Pancreas (tissue), 10 donors: ENCODE measurements around the gene ACO2. TPM values are rescaled to one million over a fixed set of nuclear protein-coding genes. Genes with fewer than 3 reads are reported as not detected.

Experiments used
- ATAC-seq, 4 donors: fragments of 200-7000 bp; cut with Tn5 transposase; one replicate each; pipeline versions ENCODE4 v1.8.0 to v1.9.1; 2020; ENCODE audit warnings: mild to moderate bottlenecking in 4 of 4, moderate library complexity in 4 of 4
- DNase-seq, 6 donors: peaks; one replicate each; pipeline ENCODE4 v3.0.0-alpha.2; 2020
- FAIRE-seq: peaks from 2 replicates; lab custom pipeline; 2012; peaks lifted over from hg19 to GRCh38; lab: Jason Lieb, UNC
- H3K27ac ChIP-seq, 4 donors: fragments of 200-600 bp; sonication (generic); 1 replicate in 3 of 4; 2 replicates in 1 of 4; pipeline versions ENCODE4 v1.5.0 to v1.8.0; 2020
- H3K27me3 ChIP-seq, 4 donors: fragments of 200-600 bp; one replicate each; pipeline ENCODE4 v1.8.0; 2021
- H3K36me3 ChIP-seq, 3 donors: fragments of 200-600 bp; sonication (generic) in 1 of 3; one replicate each; pipeline versions ENCODE4 v1.5.0 to v1.8.0; 2020 to 2021
- H3K4me1 ChIP-seq, 3 donors: fragments of 200-600 bp; one replicate each; pipeline ENCODE4 v1.8.0; 2021
- H3K4me3 ChIP-seq, 4 donors: fragments of 200-600 bp; sonication (generic) in 2 of 4; one replicate each; pipeline versions ENCODE4 v1.5.0 to v1.8.0; 2020 to 2021
- H3K9me3 ChIP-seq, 4 donors: fragments of 200-600 bp; one replicate each; pipeline ENCODE4 v1.8.0; 2021
- WGBS, 2 donors: extraction: QIAGEN DNeasy Blood & Tissue Kit; methylation state at CpG; one replicate each; pipeline ENCODE4 v1.1.7; 2013; 5-methylcytosine and 5-hydroxymethylcytosine counted together
- intact Hi-C, 3 donors: fragments of 100-400 bp; cut with DNase I; formaldehyde crosslinking; loops; one replicate each; pipeline versions ENCODE4 v1.11.1 to v1.14.2; 2022
- polyA plus RNA-seq, 2 donors: library from polyadenylated mRNA; stranded (reverse); fragments of 200-250 nt; gene quantifications; one replicate each; pipeline ENCODE4 v1.2.3, GENCODE V29; 2013
- total RNA-seq, 6 donors: library from RNA; stranded (reverse); fragmentation: NEBNext Ultra II Directional in 4 of 6; extraction: Animal tissue kit (Norgen Biotek cat#: 25700) in 4 of 6; gene quantifications; one replicate each; pipeline versions ENCODE4 v1.2.1 to v1.2.4, GENCODE V29; 2021 to 2023
- TF ChIP-seq, protein P1 (sequence below), 4 donors: fragments of 200-600 bp; sonication (generic) in 3 of 4; IDR thresholded peaks; one replicate each; pipeline versions ENCODE4 v1.5.0 to v1.8.0; 2021; ENCODE audit warnings: antibody characterized with exemption in 4 of 4
- donor health status: healthy with polysubstance abuse.
- donor health status: DM: no; HTN: no; CAD: no; lungs with moderate emphysema.
- donor health status: DM: no; HTN: no; CAD: no.
- donor health status: control.
- donor health status: control.
- donor health status: Bipolar disorder and iron deficiency.
- donor health status: DM: yes; HTN: yes; CAD: no.
- donor health status: DM: no; HTN: no; CAD: no.
- donor health status: DM: no; HTN: no; CAD: no.
- donor health status: DM: yes; HTN: yes; CAD: no.

The ACO2 gene
- total and polyA plus RNA-seq, 8 donors, result 19.2 to 53.1 (median 37.6) TPM

GRCh38 chr22:41505511-41506220, 36.7 kb downstream of the ACO2 start:
- no peak for FAIRE-seq
- Histone ChIP-seq H3K36me3 (peaks cover 0 to 22% (median 14%) of the 10 kb centered on the region in 3 donors), H3K4me1 (no peaks in the 10 kb centered on the region), H3K27ac (no peak overlapping the region), H3K27me3 (no peaks in the 10 kb centered on the region), H3K9me3 (no peaks in the 10 kb centered on the region), H3K4me3 (no peak overlapping the region)
- DNase-seq, result no peak
- intact Hi-C loops, result no loop called here
- TF ChIP-seq, protein P1, sequence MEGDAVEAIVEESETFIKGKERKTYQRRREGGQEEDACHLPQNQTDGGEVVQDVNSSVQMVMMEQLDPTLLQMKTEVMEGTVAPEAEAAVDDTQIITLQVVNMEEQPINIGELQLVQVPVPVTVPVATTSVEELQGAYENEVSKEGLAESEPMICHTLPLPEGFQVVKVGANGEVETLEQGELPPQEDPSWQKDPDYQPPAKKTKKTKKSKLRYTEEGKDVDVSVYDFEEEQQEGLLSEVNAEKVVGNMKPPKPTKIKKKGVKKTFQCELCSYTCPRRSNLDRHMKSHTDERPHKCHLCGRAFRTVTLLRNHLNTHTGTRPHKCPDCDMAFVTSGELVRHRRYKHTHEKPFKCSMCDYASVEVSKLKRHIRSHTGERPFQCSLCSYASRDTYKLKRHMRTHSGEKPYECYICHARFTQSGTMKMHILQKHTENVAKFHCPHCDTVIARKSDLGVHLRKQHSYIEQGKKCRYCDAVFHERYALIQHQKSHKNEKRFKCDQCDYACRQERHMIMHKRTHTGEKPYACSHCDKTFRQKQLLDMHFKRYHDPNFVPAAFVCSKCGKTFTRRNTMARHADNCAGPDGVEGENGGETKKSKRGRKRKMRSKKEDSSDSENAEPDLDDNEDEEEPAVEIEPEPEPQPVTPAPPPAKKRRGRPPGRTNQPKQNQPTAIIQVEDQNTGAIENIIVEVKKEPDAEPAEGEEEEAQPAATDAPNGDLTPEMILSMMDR (IDR thresholded peaks at IDR 0.05), result no peak
- ATAC-seq, result no peak
- WGBS, 2 donors, result 89 to 92% methylated on average over 10 of the region's 10 CpGs

GRCh38 chr22:41507330-41508063, 38.6 kb downstream of the ACO2 start:
- no peaks in the 10 kb centered on the region for H3K9me3 ChIP-seq
- no peaks in the 10 kb centered on the region for H3K27me3 ChIP-seq
- ATAC-seq (no peak), DNase-seq (peak in 1 of 6 donors; percentile 79), FAIRE-seq (no peak)
- H3K36me3 ChIP-seq, result peaks cover 0 to 19% (median 14%) of the 10 kb centered on the region in 3 donors
- H3K4me1 ChIP-seq, result no peaks in the 10 kb centered on the region
- intact Hi-C loops, result no loop called here
- no peak overlapping the region for H3K27ac ChIP-seq
- WGBS, 2 donors, result 91 to 92% methylated on average over 23 of the region's 23 CpGs
- H3K4me3 ChIP-seq, result no peak overlapping the region
- TF ChIP-seq, protein P1 (IDR thresholded peaks at IDR 0.05), result no peak

- DNase-seq, result no peak
- FAIRE-seq, result no peak
- no peak overlapping the region for H3K27ac ChIP-seq
Measured at GRCh38 chr22:41508770-41509170, 39.9 kb downstream of the ACO2 start.

GRCh38 chr22:41511521-41511968, 42.6 kb downstream of the ACO2 start:
- FAIRE-seq, result no peak
- TF ChIP-seq, protein P1 (IDR thresholded peaks at IDR 0.05), result no peak
- intact Hi-C loops, result no loop called here
- no peaks in the 10 kb centered on the region for H3K4me1 ChIP-seq
- H3K4me3 ChIP-seq, result no peak overlapping the region
- ATAC-seq, result peak; percentile 26 to 47 (median 38)
- no peak for DNase-seq
- peaks cover 0 to 46% (median 18%) of the 10 kb centered on the region in 3 donors for H3K36me3 ChIP-seq
- peak overlapping the region in 3 of 4 donors; percentile 6 to 58 (median 33) for H3K27ac ChIP-seq
- 36 to 42% methylated on average over 2 of the region's 2 CpGs for whole genome bisulfite sequencing, 2 donors
- H3K9me3 ChIP-seq, result no peaks in the 10 kb centered on the region
- H3K27me3 ChIP-seq, result no peaks in the 10 kb centered on the region

More at GRCh38 chr22:41508770-41509170, 39.9 kb downstream of the ACO2 start:
- TF ChIP-seq, protein P1 (IDR thresholded peaks at IDR 0.05), result no peak
- no peak for ATAC-seq
- no peaks in the 10 kb centered on the region for H3K9me3 ChIP-seq
- WGBS, 2 donors, result 77 to 80% methylated on average over 12 of the region's 12 CpGs
- H3K27me3 ChIP-seq, result no peaks in the 10 kb centered on the region
- no peak overlapping the region for H3K4me3 ChIP-seq
- H3K36me3 ChIP-seq, result peaks cover 0 to 22% (median 18%) of the 10 kb centered on the region in 3 donors
- H3K4me1 ChIP-seq, result no peaks in the 10 kb centered on the region
- intact Hi-C loops, result no loop called here
